ENCODE measurements around the gene KRTAP2-3.
"Not testable (repeated sequence)": the region's sequence is repeated elsewhere in the genome, so short reads cannot be mapped to it uniquely, and the experiment has no call there.

GRCh38 chr17:41034346-41034935 lies 25.5 kb downstream of the KRTAP2-3 start, which contains the start of gene KRTAP1-3:
- TF ChIP-seq POLR2A (IDR thresholded peaks at IDR 0.05); CTCF (IDR thresholded peaks at IDR 0.05 in 4 of 5, conservative IDR thresholded peaks at IDR 0.05 in 1 of 5): not testable (repeated sequence)
